ENCODE measurements around the gene PRKAG1. TPM values are rescaled to one million over a fixed set of nuclear protein-coding genes. Genes with fewer than 3 reads are reported as not detected.
A peak's percentile ranks its signal among the peaks of the same experiment; 100 is the strongest.

PRKAG1 gene
- polyA plus RNA-seq, 2 donors, result 52.5 to 54.7 TPM

DNA sequence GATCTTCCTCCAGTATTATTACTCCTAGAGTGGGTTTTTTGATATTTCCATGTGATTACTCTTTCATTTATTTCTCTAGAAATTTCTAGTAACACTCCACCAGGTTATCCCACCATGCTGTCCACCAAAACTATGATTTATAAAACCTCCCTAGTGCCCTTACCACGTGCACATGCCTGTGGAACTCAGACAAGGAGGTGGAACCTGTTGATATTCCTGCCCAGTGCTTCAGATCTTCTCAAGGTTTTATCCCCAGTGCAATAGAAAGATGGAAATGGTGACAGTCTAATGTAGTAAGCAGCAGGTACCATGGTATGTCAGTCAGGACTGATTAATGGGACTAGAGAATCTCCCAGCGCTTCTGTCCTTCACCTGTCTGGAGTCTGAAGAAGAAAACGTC, 57.7 kb downstream of the PRKAG1 start:
- no peak overlapping the region for H3K4me3 ChIP-seq (ENCODE audit: low read depth in 1 of 2, low read length in 2 of 2)
- 74 to 75% methylated on average over 3 of the region's 3 CpGs for WGBS, 2 donors
- H3K4me1 ChIP-seq (ENCODE audit: control insufficient read depth in 2 of 2, insufficient read depth in 2 of 2, low read length in 1 of 2), result peaks cover 0 to 6% of the 10 kb centered on the region in 2 donors
- no peaks in the 10 kb centered on the region for H3K9me3 ChIP-seq (ENCODE audit: control insufficient read depth in 2 of 2, insufficient read depth in 1 of 2, low read depth in 1 of 2, low read length in 1 of 2)
- no peak overlapping the region for H3K27ac ChIP-seq (ENCODE audit: low read depth in 2 of 2, low read length in 1 of 2)
- H3K36me3 ChIP-seq (ENCODE audit: control insufficient read depth in 2 of 2, insufficient read depth in 2 of 2, low read length in 1 of 2), result no peaks in the 10 kb centered on the region
- no peaks in the 10 kb centered on the region for H3K27me3 ChIP-seq (ENCODE audit: control insufficient read depth in 1 of 2, insufficient read depth in 2 of 2, low read length in 2 of 2)

DNA sequence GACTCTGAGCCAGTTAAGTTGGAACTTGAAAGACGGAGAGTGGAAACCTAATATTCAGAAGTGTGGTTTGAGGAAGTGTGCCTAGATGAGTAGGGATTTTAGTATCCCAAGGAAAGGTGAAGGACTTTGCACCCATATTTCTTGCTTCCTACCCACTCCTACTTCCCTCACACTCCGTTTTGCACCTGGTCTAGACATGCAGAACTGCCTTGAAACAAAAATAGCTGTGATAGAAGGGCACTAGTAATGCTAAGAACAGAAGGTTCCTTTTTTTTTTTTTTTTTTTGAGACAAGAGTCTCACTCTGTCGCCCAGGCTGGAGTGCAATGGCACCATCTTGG, 60.6 kb downstream of the PRKAG1 start:
- 20 to 22% methylated on average over 3 of the region's 3 CpGs for WGBS, 2 donors
- peak overlapping the region in 1 of 2 donors; percentile 97 for H3K4me3 ChIP-seq (ENCODE audit: low read depth in 1 of 2, low read length in 2 of 2)
- no peak overlapping the region for H3K27ac ChIP-seq (ENCODE audit: low read depth in 2 of 2, low read length in 1 of 2)

DNA sequence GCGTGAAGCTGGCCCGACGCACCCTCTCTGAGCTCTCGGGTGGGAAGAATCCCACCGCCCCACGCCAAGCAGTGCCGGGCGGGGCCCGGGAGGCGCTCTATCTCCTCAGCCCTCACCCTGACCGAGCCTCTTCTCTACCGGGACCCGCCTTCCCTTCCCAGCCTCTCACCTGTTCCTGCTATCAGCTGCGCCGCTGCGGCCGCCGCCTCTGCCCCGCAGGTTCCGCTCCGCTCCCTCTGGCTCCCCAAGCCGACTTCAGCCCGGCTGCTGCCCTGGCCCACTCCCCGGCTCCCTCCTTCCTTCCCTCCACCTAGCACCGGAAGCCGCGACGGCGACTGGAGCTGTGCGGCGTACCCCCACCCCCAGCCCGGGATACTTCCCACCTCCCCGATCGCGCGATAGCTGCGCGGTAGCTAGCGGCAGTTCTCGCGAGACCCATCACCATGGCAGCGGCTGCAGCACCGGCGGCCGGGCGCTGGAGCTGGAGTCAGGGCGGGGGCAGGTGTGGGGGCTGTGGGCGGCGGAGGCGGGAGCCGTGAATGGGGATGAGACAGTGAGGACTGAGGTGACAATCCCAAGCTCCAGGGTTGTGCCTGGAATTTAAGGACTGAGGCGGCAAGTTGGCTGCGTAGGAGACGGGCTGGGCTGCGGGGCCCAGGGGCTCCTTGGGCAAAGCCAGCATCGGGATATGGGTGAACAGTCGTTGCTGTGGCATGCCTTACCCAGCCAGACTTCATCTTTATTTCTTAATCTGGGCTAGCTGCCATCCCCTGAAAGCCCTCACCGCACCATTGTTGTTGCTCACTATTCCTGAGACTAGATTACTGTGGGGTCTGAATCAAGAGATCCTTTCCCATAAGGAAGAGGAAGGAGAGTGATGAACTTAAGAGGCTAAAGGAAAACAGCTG, 61.2 kb downstream of the PRKAG1 start, which contains the start of gene ARF3:
Gene ARF3 (minus strand): TSS at position 347 of the 908 bp plus-strand sequence. CDS start 16,392 bp downstream, outside the sequence.
- peak within 1 kb of the TSS; percentile 63 to 87 for H3K27ac ChIP-seq (ENCODE audit: low read depth in 2 of 2, low read length in 1 of 2)
- no peaks in the 10 kb centered on the region for H3K27me3 ChIP-seq (ENCODE audit: control insufficient read depth in 1 of 2, insufficient read depth in 2 of 2, low read length in 2 of 2)
- no peaks in the 10 kb centered on the region for H3K9me3 ChIP-seq (ENCODE audit: control insufficient read depth in 2 of 2, insufficient read depth in 1 of 2, low read depth in 1 of 2, low read length in 1 of 2)
- peaks cover 0 to 6% of the 10 kb centered on the region in 2 donors for H3K4me1 ChIP-seq (ENCODE audit: control insufficient read depth in 2 of 2, insufficient read depth in 2 of 2, low read length in 1 of 2)
- peak within 1 kb of the TSS; percentile 79 to 97 for H3K4me3 ChIP-seq (ENCODE audit: low read depth in 1 of 2, low read length in 2 of 2)
- H3K36me3 ChIP-seq (ENCODE audit: control insufficient read depth in 2 of 2, insufficient read depth in 2 of 2, low read length in 1 of 2), result peaks cover 0 to 3% of the 10 kb centered on the region in 2 donors
- 0 to 1% methylated on average over 56 to 58 of the region's 58 CpGs for WGBS, 2 donors

More for the DNA sequence above, 60.6 kb downstream of the PRKAG1 start:
- peaks cover 0 to 6% of the 10 kb centered on the region in 2 donors for H3K4me1 ChIP-seq (ENCODE audit: control insufficient read depth in 2 of 2, insufficient read depth in 2 of 2, low read length in 1 of 2)
- no peaks in the 10 kb centered on the region for H3K36me3 ChIP-seq (ENCODE audit: control insufficient read depth in 2 of 2, insufficient read depth in 2 of 2, low read length in 1 of 2)
- no peaks in the 10 kb centered on the region for H3K9me3 ChIP-seq (ENCODE audit: control insufficient read depth in 2 of 2, insufficient read depth in 1 of 2, low read depth in 1 of 2, low read length in 1 of 2)
- H3K27me3 ChIP-seq (ENCODE audit: control insufficient read depth in 1 of 2, insufficient read depth in 2 of 2, low read length in 2 of 2), result no peaks in the 10 kb centered on the region

DNA sequence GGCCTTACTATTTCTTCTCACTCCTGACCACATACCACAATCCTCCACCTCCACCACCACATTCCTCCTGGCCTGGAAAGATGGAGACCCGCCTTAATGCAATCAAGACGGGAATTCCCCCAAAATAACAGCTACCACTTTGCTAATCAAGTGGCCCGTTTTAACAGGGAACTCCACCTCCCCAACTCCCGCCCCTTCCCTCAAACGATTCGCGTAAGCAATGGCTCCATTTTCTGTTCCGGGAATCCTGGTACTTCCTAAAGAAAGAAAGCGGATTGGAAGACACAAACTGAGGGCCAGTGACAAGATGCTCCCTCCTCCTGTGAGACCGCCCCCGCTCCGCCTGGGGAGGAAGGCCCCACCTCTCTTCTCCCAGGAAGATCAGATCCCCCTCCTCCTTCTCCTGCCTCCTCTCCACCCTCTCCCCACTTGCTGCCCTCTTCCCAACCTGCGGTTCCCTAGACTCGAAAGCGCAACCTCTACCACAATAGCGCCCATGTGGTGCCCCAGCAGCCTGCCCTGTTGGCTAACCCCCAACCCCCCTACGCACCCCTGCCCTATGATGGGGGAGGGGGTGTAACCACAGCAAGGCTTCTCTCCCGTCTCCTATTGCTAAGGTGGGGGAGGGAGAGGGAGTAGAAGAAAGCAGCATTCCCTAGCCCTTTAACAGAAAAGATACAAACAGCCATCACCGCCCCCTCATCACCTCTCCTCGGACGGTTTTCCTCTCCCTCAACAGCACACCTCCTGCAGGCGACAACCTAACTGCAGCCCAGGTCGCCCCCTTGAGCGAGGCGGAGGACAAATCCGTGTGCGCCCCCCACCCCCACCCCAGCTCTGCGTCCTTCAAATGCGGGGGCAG, 62.1 kb downstream of the PRKAG1 start:
- Histone ChIP-seq H3K9me3 (ENCODE audit: control insufficient read depth in 2 of 2, insufficient read depth in 1 of 2, low read depth in 1 of 2, low read length in 1 of 2) (no peaks in the 10 kb centered on the region), H3K4me1 (ENCODE audit: control insufficient read depth in 2 of 2, insufficient read depth in 2 of 2, low read length in 1 of 2) (peaks cover 0 to 6% of the 10 kb centered on the region in 2 donors), H3K4me3 (ENCODE audit: low read depth in 1 of 2, low read length in 2 of 2) (peak overlapping the region; percentile 79 to 97), H3K27me3 (ENCODE audit: control insufficient read depth in 1 of 2, insufficient read depth in 2 of 2, low read length in 2 of 2) (no peaks in the 10 kb centered on the region), H3K36me3 (ENCODE audit: control insufficient read depth in 2 of 2, insufficient read depth in 2 of 2, low read length in 1 of 2) (peaks cover 0 to 3% of the 10 kb centered on the region in 2 donors), H3K27ac (ENCODE audit: low read depth in 2 of 2, low read length in 1 of 2) (peak overlapping the region; percentile 63 to 87)
- 1% methylated on average over 24 to 29 of the region's 29 CpGs for WGBS, 2 donors

DNA sequence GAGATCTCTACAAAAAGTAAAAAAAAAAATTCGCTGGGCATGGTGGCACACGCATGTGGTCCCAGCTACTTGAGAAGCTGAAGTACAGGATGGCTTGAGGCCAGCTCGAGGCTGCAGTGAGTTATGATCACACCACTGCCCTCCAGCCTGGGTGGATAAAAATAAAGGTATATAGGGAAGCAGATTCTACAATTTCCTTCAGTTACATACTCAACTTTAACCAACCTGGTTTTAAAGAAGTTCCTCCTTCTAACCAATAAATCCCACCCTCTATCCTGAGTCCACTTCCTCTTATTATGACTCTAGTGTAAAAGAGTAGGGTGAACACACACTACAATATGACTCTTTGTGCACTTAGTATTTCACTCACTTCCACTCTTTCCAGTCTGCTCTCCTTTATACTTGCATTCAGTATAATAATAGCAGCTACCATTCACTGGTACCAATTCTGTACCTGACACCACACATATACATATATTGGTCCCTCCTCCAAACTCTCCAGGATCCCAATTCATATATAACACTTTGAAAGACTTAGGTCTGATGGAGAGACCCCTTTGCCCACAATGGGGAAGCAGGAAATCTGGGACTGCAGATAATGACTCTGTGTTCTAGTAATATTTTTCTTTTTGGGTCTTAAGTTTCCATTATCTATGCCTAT, 63.6 kb downstream of the PRKAG1 start:
- Histone ChIP-seq H3K4me3 (ENCODE audit: low read depth in 1 of 2, low read length in 2 of 2) (no peak overlapping the region), H3K36me3 (ENCODE audit: control insufficient read depth in 2 of 2, insufficient read depth in 2 of 2, low read length in 1 of 2) (peaks cover 0 to 4% of the 10 kb centered on the region in 2 donors), H3K9me3 (ENCODE audit: control insufficient read depth in 2 of 2, insufficient read depth in 1 of 2, low read depth in 1 of 2, low read length in 1 of 2) (no peaks in the 10 kb centered on the region), H3K4me1 (ENCODE audit: control insufficient read depth in 2 of 2, insufficient read depth in 2 of 2, low read length in 1 of 2) (peaks cover 0 to 6% of the 10 kb centered on the region in 2 donors), H3K27me3 (ENCODE audit: control insufficient read depth in 1 of 2, insufficient read depth in 2 of 2, low read length in 2 of 2) (no peaks in the 10 kb centered on the region), H3K27ac (ENCODE audit: low read depth in 2 of 2, low read length in 1 of 2) (no peak overlapping the region)
- WGBS, 2 donors, result 66 to 71% methylated on average over 3 of the region's 3 CpGs

DNA sequence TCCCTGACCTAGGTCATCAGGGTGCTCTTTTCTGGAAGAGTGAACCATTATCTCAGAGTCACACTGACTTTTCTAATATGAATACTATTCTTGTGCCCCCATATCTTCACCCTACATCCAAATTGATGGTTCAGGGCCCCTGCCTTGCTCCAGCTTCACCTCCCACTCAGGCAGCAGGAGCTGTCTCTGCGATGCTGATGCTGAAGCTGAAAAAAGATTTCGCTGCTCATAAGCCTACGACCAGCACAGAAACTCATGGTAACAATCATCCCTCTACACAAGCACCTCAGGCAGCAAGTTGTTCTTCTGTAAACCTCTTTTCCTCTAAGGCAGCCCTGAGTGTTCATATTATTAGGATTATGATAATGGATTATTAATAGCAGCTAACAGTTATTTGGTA, 64.5 kb downstream of the PRKAG1 start:
- Histone ChIP-seq H3K9me3 (ENCODE audit: control insufficient read depth in 2 of 2, insufficient read depth in 1 of 2, low read depth in 1 of 2, low read length in 1 of 2) (no peaks in the 10 kb centered on the region), H3K4me3 (ENCODE audit: low read depth in 1 of 2, low read length in 2 of 2) (no peak overlapping the region), H3K27me3 (ENCODE audit: control insufficient read depth in 1 of 2, insufficient read depth in 2 of 2, low read length in 2 of 2) (no peaks in the 10 kb centered on the region), H3K4me1 (ENCODE audit: control insufficient read depth in 2 of 2, insufficient read depth in 2 of 2, low read length in 1 of 2) (peaks cover 0 to 6% of the 10 kb centered on the region in 2 donors), H3K36me3 (ENCODE audit: control insufficient read depth in 2 of 2, insufficient read depth in 2 of 2, low read length in 1 of 2) (peaks cover 0 to 6% of the 10 kb centered on the region in 2 donors), H3K27ac (ENCODE audit: low read depth in 2 of 2, low read length in 1 of 2) (no peak overlapping the region)
- 94 to 96% methylated on average over 3 of the region's 3 CpGs for WGBS, 2 donors

DNA sequence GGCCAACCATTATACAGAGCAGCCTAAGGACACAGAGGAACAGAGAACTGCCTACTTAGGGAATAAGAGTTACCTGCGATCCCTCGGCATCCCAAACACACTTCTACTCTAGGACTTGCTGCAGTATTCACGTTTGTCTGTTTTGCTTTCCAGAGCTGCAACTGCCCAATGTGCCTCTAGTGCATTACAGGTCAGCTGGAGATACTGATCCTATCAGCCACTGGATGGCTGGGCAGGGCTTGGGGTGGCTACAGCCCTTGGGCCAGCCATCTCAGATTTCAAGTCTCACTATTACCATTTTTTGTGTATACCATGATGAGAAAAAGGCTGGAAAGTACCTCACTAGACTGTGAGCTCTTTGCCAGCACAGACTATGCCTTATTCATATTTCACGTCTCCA, 65.9 kb downstream of the PRKAG1 start:
- H3K9me3 ChIP-seq (ENCODE audit: control insufficient read depth in 2 of 2, insufficient read depth in 1 of 2, low read depth in 1 of 2, low read length in 1 of 2), result no peaks in the 10 kb centered on the region
- H3K27ac ChIP-seq (ENCODE audit: low read depth in 2 of 2, low read length in 1 of 2), result no peak overlapping the region
- no peak overlapping the region for H3K4me3 ChIP-seq (ENCODE audit: low read depth in 1 of 2, low read length in 2 of 2)
- peaks cover 0 to 6% of the 10 kb centered on the region in 2 donors for H3K36me3 ChIP-seq (ENCODE audit: control insufficient read depth in 2 of 2, insufficient read depth in 2 of 2, low read length in 1 of 2)
- H3K4me1 ChIP-seq (ENCODE audit: control insufficient read depth in 2 of 2, insufficient read depth in 2 of 2, low read length in 1 of 2), result peaks cover 0 to 6% of the 10 kb centered on the region in 2 donors
- 80 to 90% methylated on average over 4 of the region's 4 CpGs for WGBS, 2 donors
- no peaks in the 10 kb centered on the region for H3K27me3 ChIP-seq (ENCODE audit: control insufficient read depth in 1 of 2, insufficient read depth in 2 of 2, low read length in 2 of 2)
